Measurements from ENCODE around the gene MAPK1. TPM values are rescaled to one million over a fixed set of nuclear protein-coding genes. Genes with fewer than 3 reads are reported as not detected.

MAPK1 gene
- total and polyA plus RNA-seq, 9 of the 15 experiments (the other 6 are each of a cell fraction or from before 2014, with no cell fraction given) = 46.3 to 575 (median 283) TPM

GRCh38 chr22:21823740-21824444 lies 43.6 kb downstream of the MAPK1 start:
- FAIRE-seq (no peak), ATAC-seq (peak; percentile 25), DNase-seq (ENCODE audit: extremely low read depth in 1 of 4, low spot score in 3 of 4) (peak; percentile 64 to 75 (median 68))
- WGBS (ENCODE audit: insufficient coverage, low coverage, missing lambda C conversion rate) = 64% methylated on average over 5 of the region's 5 CpGs
- H3K27me3 ChIP-seq (ENCODE audit: control insufficient read depth in 2 of 2, insufficient read depth in 2 of 2, low read length in 2 of 2) = no peaks in the 10 kb centered on the region
- no peak for TF ChIP-seq MTA2 (IDR thresholded peaks at IDR 0.05; ENCODE audit: low read depth)
- TF ChIP-seq ZNF41 (CRISPR knock-in tag; conservative IDR thresholded peaks at IDR 0.05) = no peak
- 0 out of 2 replicates have a peak, but pooled peaks have one; percentile 78 for TF ChIP-seq FOXJ2 (tag; IDR thresholded peaks at IDR 0.05)
- TF ChIP-seq ETV1 (tag; conservative IDR thresholded peaks at IDR 0.05; ENCODE audit: low read depth) = no peak
- TF ChIP-seq TOE1 (IDR thresholded peaks at IDR 0.05; ENCODE audit: borderline replicate concordance) = no peak
- TF ChIP-seq TOE1 (CRISPR knock-in tag; IDR thresholded peaks at IDR 0.05; ENCODE audit: borderline replicate concordance, low read depth) = 0 out of 2 replicates have a peak, but pooled peaks have one; percentile 65
- no peak for TF ChIP-seq TCF7L2 (IDR thresholded peaks at IDR 0.05; ENCODE audit: low read depth, low read length)
- 0 out of 2 replicates have a peak, but pooled peaks have one; percentile 61 for TF ChIP-seq E2F4 (CRISPR knock-in tag; IDR thresholded peaks at IDR 0.05; ENCODE audit: low read depth)
- H3K4me2 ChIP-seq (ENCODE audit: insufficient read depth, low read length) = no peak overlapping the region
- in situ Hi-C loops (cut with MboI) = no loop called here
- H3K36me3 ChIP-seq (ENCODE audit: control insufficient read depth, insufficient read depth, low read length) = peaks cover 6% of the 10 kb centered on the region; the same call in 2 of the 3 replicates
- no peaks in the 10 kb centered on the region for H3K9me3 ChIP-seq (replicated peaks; ENCODE audit: control insufficient read depth, insufficient read depth, low read depth, low read length)
- H3K4me1 ChIP-seq (replicated peaks in 1 of 2; ENCODE audit: control insufficient read depth in 2 of 2, insufficient read depth in 2 of 2, low read length in 2 of 2) = peaks cover 43 to 60% of the 10 kb centered on the region in 2 experiments
- peaks cover 96% of the 10 kb centered on the region for H3K79me2 ChIP-seq (ENCODE audit: control insufficient read depth, insufficient read depth, low read length)
- no peak overlapping the region for H3K9ac ChIP-seq (ENCODE audit: insufficient read depth in 1 of 2, low read depth in 2 of 2, low read length in 2 of 2)
- intact Hi-C loops (cut with micrococcal nuclease) = no loop called here
- BruUV-seq (replicated peaks) = no TSS peak
- POLR2A ChIA-PET = interaction anchor here (1.0 to 45.6 kb wide), 9 partner anchors 8 to 42 kb away, joined by 3 to 1351 read pairs (median 5); partner anchors contain the start of gene MAPK1
- H4K20me1 ChIP-seq (replicated peaks; ENCODE audit: control insufficient read depth, insufficient read depth, low read length) = peaks cover 63% of the 10 kb centered on the region
- H3K9me1 ChIP-seq (ENCODE audit: control insufficient read depth, insufficient read depth, low read length) = peaks cover 23% of the 10 kb centered on the region
- no peak overlapping the region for H3K4me3 ChIP-seq
- CTCF ChIA-PET (ENCODE audit: low intra/inter-chr PET ratio) = interaction anchor here (0.5 to 0.6 kb wide), 2 partner anchors 8 to 11 kb away, joined by 3 to 7 read pairs; no protein-coding TSS in a partner anchor
- H2AFZ ChIP-seq (ENCODE audit: low read depth, low read length) = no peak overlapping the region
- peak overlapping the region; percentile 0; the same call in 1 of the 3 replicates for H3K27ac ChIP-seq (ENCODE audit: extremely low read depth, low read depth, low read length)
